Stimulated activated naive CD8-positive, alpha-beta T cell treated with anti-CD3 and anti-CD28 coated beads, Interleukin-15, amount 100 ng/mL, for 72 hours (primary cell): ENCODE data around the gene SRL.
"Not testable (repeated sequence)": the region's sequence is repeated elsewhere in the genome, so short reads cannot be mapped to it uniquely, and the experiment has no call there.

Experiments used
- ATAC-seq: fragments of 150-1000 bp; cut with Tn5 transposase; 2 replicates; pipeline ENCODE4 v1.10.0; 2021; ENCODE audit warnings: mild to moderate bottlenecking, moderate library complexity
- DNase-seq, 2 donors: peaks; one replicate each; pipeline ENCODE4 v3.0.0; 2021 to 2022
- H3K27ac Mint-ChIP-seq, 2 donors: one replicate each; pipeline ENCODE4 v1.8.0; 2022; ENCODE audit warnings: mild to moderate bottlenecking in 2 of 2, mixed read lengths in 2 of 2, moderate library complexity in 2 of 2
- H3K27me3 Mint-ChIP-seq: one replicate; pipeline ENCODE4 v1.8.0; 2022; ENCODE audit warnings: mixed read lengths
- H3K4me1 Mint-ChIP-seq: one replicate; pipeline ENCODE4 v1.8.0; 2022; ENCODE audit warnings: mild to moderate bottlenecking, mixed read lengths
- H3K4me3 Mint-ChIP-seq, 2 donors: one replicate each; pipeline ENCODE4 v1.8.0; 2022; ENCODE audit warnings: mild to moderate bottlenecking in 2 of 2, mixed read lengths in 2 of 2, moderate library complexity in 1 of 2
- H3K9me3 Mint-ChIP-seq, 2 donors: one replicate each; pipeline ENCODE4 v1.8.0; 2022; ENCODE audit warnings: mixed read lengths in 2 of 2

The SRL gene

GRCh38 chr16:4265676-4266075 lies 23.8 kb upstream of the SRL start:
- DNase-seq (no peak), ATAC-seq (no peak)
- Mint-ChIP-seq H3K27me3 (no peaks in the 10 kb centered on the region), H3K27ac (peak overlapping the region; percentile 46 to 71), H3K9me3 (no peaks in the 10 kb centered on the region), H3K4me3 (no peak overlapping the region), H3K4me1 (peaks cover 49% of the 10 kb centered on the region)

GRCh38 chr16:4264546-4264945 lies 22.7 kb upstream of the SRL start:
- H3K27ac Mint-ChIP-seq: no peak overlapping the region
- no peaks in the 10 kb centered on the region for H3K9me3 Mint-ChIP-seq
- ATAC-seq (no peak), DNase-seq (no peak)
- H3K4me3 Mint-ChIP-seq: no peak overlapping the region
- peaks cover 40% of the 10 kb centered on the region for H3K4me1 Mint-ChIP-seq
- H3K27me3 Mint-ChIP-seq: no peaks in the 10 kb centered on the region

- no peak overlapping the region for H3K4me3 Mint-ChIP-seq
- no peaks in the 10 kb centered on the region for H3K9me3 Mint-ChIP-seq
- H3K27ac Mint-ChIP-seq: peak overlapping the region in 1 of 2 donors; percentile 77
- ATAC-seq: peak; percentile 35
- no peak for DNase-seq
- no peaks in the 10 kb centered on the region for H3K27me3 Mint-ChIP-seq
- peaks cover 40% of the 10 kb centered on the region for H3K4me1 Mint-ChIP-seq
Observed at GRCh38 chr16:4263504-4264436, 21.9 kb upstream of the SRL start.

GRCh38 chr16:4262303-4262835 lies 20.5 kb upstream of the SRL start:
- no peak overlapping the region for H3K4me3 Mint-ChIP-seq

GRCh38 chr16:4261557-4262172 lies 19.8 kb upstream of the SRL start:
- ATAC-seq (peak; percentile 79), DNase-seq (peak; percentile 55 to 60)
- H3K4me1 Mint-ChIP-seq: peaks cover 32% of the 10 kb centered on the region
- no peak overlapping the region for H3K4me3 Mint-ChIP-seq
- H3K9me3 Mint-ChIP-seq: no peaks in the 10 kb centered on the region
- H3K27ac Mint-ChIP-seq: peak overlapping the region in 1 of 2 donors; percentile 69
- H3K27me3 Mint-ChIP-seq: no peaks in the 10 kb centered on the region

More at GRCh38 chr16:4262303-4262835, 20.5 kb upstream of the SRL start:
- no peak overlapping the region for H3K27ac Mint-ChIP-seq
- DNase-seq: no peak
- no peaks in the 10 kb centered on the region for H3K9me3 Mint-ChIP-seq
- peaks cover 33% of the 10 kb centered on the region for H3K4me1 Mint-ChIP-seq
- H3K27me3 Mint-ChIP-seq: no peaks in the 10 kb centered on the region
- no peak for ATAC-seq

- no peak overlapping the region for H3K4me3 Mint-ChIP-seq
- ATAC-seq: no peak
Observed at GRCh38 chr16:4260360-4260759, 18.5 kb upstream of the SRL start.

GRCh38 chr16:4257646-4258556 lies 16.0 kb upstream of the SRL start:
- Mint-ChIP-seq H3K9me3 (no peaks in the 10 kb centered on the region), H3K4me3 (no peak overlapping the region), H3K27ac (no peak overlapping the region), H3K4me1 (peaks cover 19% of the 10 kb centered on the region), H3K27me3 (no peaks in the 10 kb centered on the region)
- ATAC-seq (no peak), DNase-seq (no peak)

More at GRCh38 chr16:4260360-4260759, 18.5 kb upstream of the SRL start:
- Mint-ChIP-seq H3K4me1 (peaks cover 24% of the 10 kb centered on the region), H3K27me3 (no peaks in the 10 kb centered on the region), H3K9me3 (no peaks in the 10 kb centered on the region), H3K27ac (no peak overlapping the region)
- no peak for DNase-seq

GRCh38 chr16:4253394-4254150 lies 11.7 kb upstream of the SRL start:
- Mint-ChIP-seq H3K27me3 (no peaks in the 10 kb centered on the region), H3K4me3 (peak overlapping the region; percentile 89 to 99), H3K4me1 (peaks cover 14% of the 10 kb centered on the region), H3K27ac (peak overlapping the region; percentile 92 to 98), H3K9me3 (no peaks in the 10 kb centered on the region)
- DNase-seq (peak; percentile 99 to 100), ATAC-seq (peak; percentile 98)

GRCh38 chr16:4253012-4253393 lies 11.1 kb upstream of the SRL start:
- Mint-ChIP-seq H3K4me3 (peak overlapping the region; percentile 89 to 99), H3K27ac (peak overlapping the region; percentile 92 to 98), H3K4me1 (peaks cover 14% of the 10 kb centered on the region)
- not testable (repeated sequence) for ATAC-seq, H3K9me3 Mint-ChIP-seq, DNase-seq, H3K27me3 Mint-ChIP-seq

- H3K9me3 Mint-ChIP-seq: no peaks in the 10 kb centered on the region
- no peak overlapping the region for H3K27ac Mint-ChIP-seq
- ATAC-seq: no peak
- H3K27me3 Mint-ChIP-seq: no peaks in the 10 kb centered on the region
- DNase-seq: no peak
- H3K4me1 Mint-ChIP-seq: peaks cover 27% of the 10 kb centered on the region
- H3K4me3 Mint-ChIP-seq: no peak overlapping the region
Observed at GRCh38 chr16:4249530-4250308, 7.8 kb upstream of the SRL start.

GRCh38 chr16:4247460-4247784 lies 5.5 kb upstream of the SRL start:
- H3K4me3 Mint-ChIP-seq: no peak overlapping the region
- H3K9me3 Mint-ChIP-seq: no peaks in the 10 kb centered on the region
- peaks cover 21% of the 10 kb centered on the region for H3K4me1 Mint-ChIP-seq
- no peak overlapping the region for H3K27ac Mint-ChIP-seq
- H3K27me3 Mint-ChIP-seq: no peaks in the 10 kb centered on the region
- no peak for DNase-seq
- no peak for ATAC-seq

- peaks cover 21% of the 10 kb centered on the region for H3K4me1 Mint-ChIP-seq
- H3K27me3 Mint-ChIP-seq: no peaks in the 10 kb centered on the region
- H3K4me3 Mint-ChIP-seq: no peak overlapping the region
- H3K27ac Mint-ChIP-seq: no peak overlapping the region
- ATAC-seq (no peak), DNase-seq (no peak)
- no peaks in the 10 kb centered on the region for H3K9me3 Mint-ChIP-seq
Observed at GRCh38 chr16:4246777-4247459, 5.0 kb upstream of the SRL start.

- ATAC-seq: no peak
- H3K27ac Mint-ChIP-seq: no peak overlapping the region
- DNase-seq: no peak
- no peak overlapping the region for H3K4me3 Mint-ChIP-seq
- H3K4me1 Mint-ChIP-seq: peaks cover 20% of the 10 kb centered on the region
- H3K27me3 Mint-ChIP-seq: no peaks in the 10 kb centered on the region
- no peaks in the 10 kb centered on the region for H3K9me3 Mint-ChIP-seq
Observed at GRCh38 chr16:4245077-4245791, 3.4 kb upstream of the SRL start.
